ENCODE results near the gene IGSF8. TPM values are rescaled to one million over a fixed set of nuclear protein-coding genes. Genes with fewer than 3 reads are reported as not detected.

The IGSF8 gene
- total and polyA plus RNA-seq, 8 donors = 12.9 to 24.7 (median 18.4) TPM

DNA sequence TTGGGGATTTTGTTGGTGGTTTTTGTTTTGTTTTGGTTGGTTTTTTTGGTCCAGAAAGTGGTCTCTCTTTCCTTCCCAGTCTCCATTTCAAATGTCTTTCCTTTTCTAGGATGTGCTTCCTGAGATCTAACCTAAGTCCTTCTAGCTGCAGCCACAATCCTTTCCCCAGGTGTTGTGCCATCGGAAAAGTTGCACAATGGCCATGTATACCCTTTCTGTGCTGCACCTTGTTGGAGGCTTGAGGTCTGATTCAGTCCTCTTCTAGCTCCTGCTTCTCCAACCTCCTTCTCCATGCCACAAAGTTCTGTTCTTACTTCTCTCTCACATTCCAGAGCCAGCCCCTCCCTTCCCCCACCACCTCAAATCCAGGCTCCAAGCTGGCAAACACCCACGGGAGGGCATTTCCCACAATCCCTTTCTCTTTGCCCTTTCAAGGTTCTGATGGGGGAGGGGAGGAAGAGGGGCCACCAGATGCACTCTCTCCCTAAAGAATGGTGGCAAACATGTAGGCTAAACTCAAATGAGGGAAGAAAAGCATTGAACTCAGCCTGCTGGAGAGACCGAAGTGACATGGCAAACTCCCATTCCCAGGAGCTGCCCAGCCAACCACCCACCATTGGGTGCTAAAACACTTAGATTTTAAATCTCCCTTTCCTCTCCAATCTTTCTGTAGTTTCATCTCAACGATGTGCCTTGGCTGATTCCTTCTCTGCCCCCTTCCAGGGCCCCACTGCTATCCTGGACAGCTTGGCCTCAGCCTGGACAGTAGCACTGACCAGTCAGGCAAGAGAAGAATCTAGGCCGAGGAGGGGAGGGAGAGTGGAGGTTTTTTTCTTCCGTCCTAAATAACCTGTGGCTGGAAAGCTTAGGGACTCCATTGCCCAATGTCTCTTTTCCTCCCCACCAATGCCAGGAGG is 31.3 kb downstream of the IGSF8 start:
- intact Hi-C loops (cut with DNase I) = no loop called here
- no peaks in the 10 kb centered on the region for H3K27me3 ChIP-seq
- H3K36me3 ChIP-seq = no peaks in the 10 kb centered on the region
- H3K9me3 ChIP-seq = no peaks in the 10 kb centered on the region
- no peak overlapping the region for H3K27ac ChIP-seq
- WGBS, 2 donors = 62 to 72% methylated on average over 6 of the region's 6 CpGs
- TF ChIP-seq, protein P1, sequence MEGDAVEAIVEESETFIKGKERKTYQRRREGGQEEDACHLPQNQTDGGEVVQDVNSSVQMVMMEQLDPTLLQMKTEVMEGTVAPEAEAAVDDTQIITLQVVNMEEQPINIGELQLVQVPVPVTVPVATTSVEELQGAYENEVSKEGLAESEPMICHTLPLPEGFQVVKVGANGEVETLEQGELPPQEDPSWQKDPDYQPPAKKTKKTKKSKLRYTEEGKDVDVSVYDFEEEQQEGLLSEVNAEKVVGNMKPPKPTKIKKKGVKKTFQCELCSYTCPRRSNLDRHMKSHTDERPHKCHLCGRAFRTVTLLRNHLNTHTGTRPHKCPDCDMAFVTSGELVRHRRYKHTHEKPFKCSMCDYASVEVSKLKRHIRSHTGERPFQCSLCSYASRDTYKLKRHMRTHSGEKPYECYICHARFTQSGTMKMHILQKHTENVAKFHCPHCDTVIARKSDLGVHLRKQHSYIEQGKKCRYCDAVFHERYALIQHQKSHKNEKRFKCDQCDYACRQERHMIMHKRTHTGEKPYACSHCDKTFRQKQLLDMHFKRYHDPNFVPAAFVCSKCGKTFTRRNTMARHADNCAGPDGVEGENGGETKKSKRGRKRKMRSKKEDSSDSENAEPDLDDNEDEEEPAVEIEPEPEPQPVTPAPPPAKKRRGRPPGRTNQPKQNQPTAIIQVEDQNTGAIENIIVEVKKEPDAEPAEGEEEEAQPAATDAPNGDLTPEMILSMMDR (IDR thresholded peaks at IDR 0.05) = no peak
- ATAC-seq (no peak), DNase-seq (no peak), FAIRE-seq (no peak)
- no peak overlapping the region for H3K4me3 ChIP-seq
- H3K4me1 ChIP-seq = peaks cover 0 to 7% (median 7%) of the 10 kb centered on the region in 3 donors

DNA sequence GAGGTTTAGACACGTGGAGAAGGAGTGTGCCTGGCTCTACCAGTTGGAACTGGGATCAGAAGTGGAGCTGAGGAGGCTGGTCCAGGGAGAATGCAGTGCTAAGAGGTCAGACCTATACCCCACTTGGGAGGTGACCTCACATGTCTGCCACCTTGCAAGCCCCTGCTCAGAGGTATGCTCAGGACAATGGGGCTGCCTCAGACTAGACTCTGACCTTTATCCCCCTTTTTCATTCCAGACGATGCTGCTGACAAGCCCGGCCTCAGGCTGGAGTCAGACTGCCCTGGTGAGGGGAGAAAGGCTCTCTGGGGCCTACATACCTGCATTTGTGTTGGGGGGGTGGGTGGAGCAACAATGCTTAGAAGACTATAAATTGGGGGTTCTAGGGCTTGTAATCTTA is 33.7 kb downstream of the IGSF8 start:
- no peak overlapping the region for H3K27ac ChIP-seq

DNA sequence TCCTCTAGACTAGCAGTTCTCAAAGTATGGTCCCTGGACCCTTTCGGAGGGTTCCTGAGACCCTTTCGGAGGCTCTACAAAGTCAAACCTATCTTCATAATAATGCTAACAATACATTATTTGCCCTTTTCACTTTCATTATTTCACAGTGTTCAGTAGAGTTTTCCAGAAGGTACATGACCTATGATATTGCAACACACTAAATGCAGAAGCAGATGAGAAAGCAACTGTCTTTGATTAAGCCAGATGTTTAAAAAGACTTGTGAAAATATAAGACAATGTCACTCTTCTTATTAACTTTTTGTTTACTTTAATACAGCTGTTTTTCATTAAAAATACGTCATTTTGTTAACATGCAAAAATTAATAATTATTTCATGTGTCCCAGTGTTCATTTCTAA is 34.3 kb downstream of the IGSF8 start:
- no peak overlapping the region for H3K27ac ChIP-seq
- intact Hi-C loops (cut with DNase I) = no loop called here
- H3K27me3 ChIP-seq = no peaks in the 10 kb centered on the region
- 79 to 84% methylated on average over 3 of the region's 3 CpGs for WGBS, 2 donors
- no peaks in the 10 kb centered on the region for H3K9me3 ChIP-seq
- no peaks in the 10 kb centered on the region for H3K36me3 ChIP-seq
- no peak for DNase-seq
- no peaks in the 10 kb centered on the region for H3K4me1 ChIP-seq
- no peak for FAIRE-seq
- no peak overlapping the region for H3K4me3 ChIP-seq
- TF ChIP-seq, protein P1 (IDR thresholded peaks at IDR 0.05) = no peak
- no peak for ATAC-seq

More for the DNA sequence above, 33.7 kb downstream of the IGSF8 start:
- ATAC-seq (no peak), FAIRE-seq (no peak), DNase-seq (no peak)
- WGBS, 2 donors = 57 to 60% methylated on average over 3 of the region's 3 CpGs
- intact Hi-C loops (cut with DNase I) = no loop called here
- Histone ChIP-seq H3K36me3 (no peaks in the 10 kb centered on the region), H3K9me3 (no peaks in the 10 kb centered on the region), H3K4me1 (no peaks in the 10 kb centered on the region), H3K4me3 (no peak overlapping the region), H3K27me3 (no peaks in the 10 kb centered on the region)
- TF ChIP-seq, protein P1 (IDR thresholded peaks at IDR 0.05) = no peak

DNA sequence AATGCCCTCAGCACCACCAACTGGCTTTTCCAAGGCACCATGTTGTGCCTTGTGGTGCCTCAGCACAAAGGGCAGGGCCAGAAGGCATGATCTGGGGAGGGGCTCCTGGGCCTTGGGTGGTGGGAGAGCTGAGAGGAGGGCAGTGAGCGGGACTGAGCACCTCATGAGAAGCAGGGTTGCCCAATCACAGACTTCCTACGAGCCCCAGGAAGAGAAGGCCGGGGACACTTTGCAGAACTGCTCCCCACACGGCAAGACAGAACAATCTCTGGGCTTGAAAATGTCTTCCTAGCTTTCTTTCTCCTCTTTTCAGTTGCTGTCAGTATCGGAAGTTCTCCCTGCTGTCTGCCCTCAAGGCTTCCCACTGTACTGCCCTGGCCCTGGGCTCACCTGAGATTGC is 35.2 kb downstream of the IGSF8 start:
- H3K36me3 ChIP-seq = no peaks in the 10 kb centered on the region
- ATAC-seq = no peak
- H3K9me3 ChIP-seq = no peaks in the 10 kb centered on the region
- H3K4me3 ChIP-seq = no peak overlapping the region
- H3K27ac ChIP-seq = no peak overlapping the region
- no peak for DNase-seq
- WGBS, 2 donors = 87 to 91% methylated on average over 5 of the region's 5 CpGs
- no peak for FAIRE-seq
- no peaks in the 10 kb centered on the region for H3K27me3 ChIP-seq
- intact Hi-C loops (cut with DNase I) = no loop called here
- no peaks in the 10 kb centered on the region for H3K4me1 ChIP-seq
- TF ChIP-seq, protein P1 (IDR thresholded peaks at IDR 0.05) = no peak

DNA sequence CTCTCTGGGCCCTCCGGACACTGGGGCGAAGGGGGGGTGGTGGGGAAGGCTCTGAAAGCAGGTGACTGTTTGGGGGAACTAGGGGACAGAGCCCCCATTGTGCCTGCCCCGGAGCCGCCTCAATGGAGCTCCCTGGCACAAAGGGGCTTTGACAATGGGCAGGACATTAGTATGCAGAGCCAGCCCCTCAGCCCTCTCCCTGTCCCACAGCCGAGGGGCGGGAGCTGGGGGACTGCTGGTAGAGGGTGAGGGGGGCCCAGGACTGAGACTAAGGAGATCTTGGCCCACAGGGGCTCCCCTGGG is 36.2 kb downstream of the IGSF8 start:
- no peak for ATAC-seq

More for the DNA sequence above, 36.2 kb downstream of the IGSF8 start:
- DNase-seq = no peak
- 67 to 86% methylated on average over 6 of the region's 6 CpGs for WGBS, 2 donors
- Histone ChIP-seq H3K9me3 (no peaks in the 10 kb centered on the region), H3K4me1 (no peaks in the 10 kb centered on the region), H3K27me3 (no peaks in the 10 kb centered on the region), H3K27ac (no peak overlapping the region), H3K4me3 (no peak overlapping the region), H3K36me3 (no peaks in the 10 kb centered on the region)
- TF ChIP-seq, protein P1 (IDR thresholded peaks at IDR 0.05) = no peak
- no peak for FAIRE-seq
- intact Hi-C loops (cut with DNase I) = no loop called here
